ENCODE data around the gene CDHR3. TPM values are rescaled to one million over a fixed set of nuclear protein-coding genes. Genes with fewer than 3 reads are reported as not detected.
A peak's percentile ranks its signal among the peaks of the same experiment; 100 is the strongest.

The CDHR3 gene
- total and polyA plus RNA-seq, 2 donors from 2014 or later, result 3.6 to 7.1 TPM

- no peak for FAIRE-seq
These were observed 66.9 kb downstream of the CDHR3 start for GRCh38 chr7:106029941-106030340.

GRCh38 chr7:106031300-106032035, 68.4 kb downstream of the CDHR3 start:
- no peaks in the 10 kb centered on the region for H3K4me1 ChIP-seq (ENCODE audit: control insufficient read depth in 2 of 3, insufficient read depth in 2 of 3, low read depth in 1 of 3, low read length in 3 of 3)
- DNase-seq (peak in 3 of 5 donors; percentile 33 to 65 (median 39)), FAIRE-seq (no peak)
- H3K9ac ChIP-seq (ENCODE audit: low read length in 3 of 3), result no peak overlapping the region
- intact Hi-C loops (cut with DNase I), result no loop called here
- TF ChIP-seq CTCF (IDR thresholded peaks at IDR 0.05; ENCODE audit: borderline replicate concordance, extremely low read depth, insufficient read depth), result no peak
- no peak overlapping the region for H3K4me3 ChIP-seq (ENCODE audit: low read length in 3 of 3)
- H3K27me3 ChIP-seq (ENCODE audit: control insufficient read depth, insufficient read depth, low read length), result no peaks in the 10 kb centered on the region
- no peak overlapping the region for H3K27ac ChIP-seq (ENCODE audit: low read depth in 2 of 2, low read length in 2 of 2)
- H3K36me3 ChIP-seq (ENCODE audit: control insufficient read depth in 2 of 3, insufficient read depth in 3 of 3, low read length in 3 of 3), result no peaks in the 10 kb centered on the region
- no peaks in the 10 kb centered on the region for H3K9me3 ChIP-seq (ENCODE audit: control insufficient read depth in 2 of 3, insufficient read depth in 1 of 3, low read length in 3 of 3)

More at GRCh38 chr7:106029941-106030340, 66.9 kb downstream of the CDHR3 start:
- no peak overlapping the region for H3K9ac ChIP-seq (ENCODE audit: low read length in 3 of 3)
- no peaks in the 10 kb centered on the region for H3K9me3 ChIP-seq (ENCODE audit: control insufficient read depth in 2 of 3, insufficient read depth in 1 of 3, low read length in 3 of 3)
- TF ChIP-seq CTCF (IDR thresholded peaks at IDR 0.05; ENCODE audit: borderline replicate concordance, extremely low read depth, insufficient read depth), result no peak
- no peaks in the 10 kb centered on the region for H3K36me3 ChIP-seq (ENCODE audit: control insufficient read depth in 2 of 3, insufficient read depth in 3 of 3, low read length in 3 of 3)
- DNase-seq, result no peak
- intact Hi-C loops (cut with DNase I), result no loop called here
- H3K4me1 ChIP-seq (ENCODE audit: control insufficient read depth in 2 of 3, insufficient read depth in 2 of 3, low read depth in 1 of 3, low read length in 3 of 3), result no peaks in the 10 kb centered on the region
- H3K4me3 ChIP-seq (ENCODE audit: low read length in 3 of 3), result no peak overlapping the region
- no peaks in the 10 kb centered on the region for H3K27me3 ChIP-seq (ENCODE audit: control insufficient read depth, insufficient read depth, low read length)
- H3K27ac ChIP-seq (ENCODE audit: low read depth in 2 of 2, low read length in 2 of 2), result no peak overlapping the region

GRCh38 chr7:106032295-106032694, 69.2 kb downstream of the CDHR3 start:
- intact Hi-C loops (cut with DNase I), result no loop called here
- no peak for FAIRE-seq
- TF ChIP-seq CTCF (IDR thresholded peaks at IDR 0.05; ENCODE audit: borderline replicate concordance, extremely low read depth, insufficient read depth), result no peak

More at GRCh38 chr7:106032295-106032694, 69.2 kb downstream of the CDHR3 start:
- H3K9ac ChIP-seq (ENCODE audit: low read length in 3 of 3), result no peak overlapping the region
- no peaks in the 10 kb centered on the region for H3K27me3 ChIP-seq (ENCODE audit: control insufficient read depth, insufficient read depth, low read length)
- no peak overlapping the region for H3K4me3 ChIP-seq (ENCODE audit: low read length in 3 of 3)
- no peak overlapping the region for H3K27ac ChIP-seq (ENCODE audit: low read depth in 2 of 2, low read length in 2 of 2)
- DNase-seq, result no peak
- no peaks in the 10 kb centered on the region for H3K9me3 ChIP-seq (ENCODE audit: control insufficient read depth in 2 of 3, insufficient read depth in 1 of 3, low read length in 3 of 3)
- no peaks in the 10 kb centered on the region for H3K4me1 ChIP-seq (ENCODE audit: control insufficient read depth in 2 of 3, insufficient read depth in 2 of 3, low read depth in 1 of 3, low read length in 3 of 3)
- no peaks in the 10 kb centered on the region for H3K36me3 ChIP-seq (ENCODE audit: control insufficient read depth in 2 of 3, insufficient read depth in 3 of 3, low read length in 3 of 3)

All from kidney (tissue), 14 donors.